AG04449 (cell line): ENCODE measurements around the gene AGFG1.

Experiments used
- CTCF ChIA-PET: fragments of 350-600 bp; formaldehyde crosslinking; extraction: SDS; loops from one replicate; lab custom pipeline; 2021; ENCODE audit warnings: antibody characterized with exemption; lab: Yijun Ruan, JAX
- POLR2A ChIA-PET: fragments of 400-600, 350-600 bp; formaldehyde crosslinking; extraction: SDS; loops from one replicate; lab custom pipeline; 2020; ENCODE audit warnings: antibody characterized with exemption, inconsistent platforms; lab: Yijun Ruan, JAX
- DNase-seq: peaks from one replicate; pipeline ENCODE4 v3.0.0-alpha.2; 2010; ENCODE audit warnings: low read depth, low spot score
- H3K4me3 ChIP-seq: 2 replicates; pipeline ENCODE4 v1.5.1; 2011; ENCODE audit warnings: low read depth, mild to moderate bottlenecking, control low read depth, low read length
- TF ChIP-seq, protein P1 (sequence below): IDR thresholded peaks from one replicate; pipeline ENCODE4 v1.5.1; 2011; ENCODE audit warnings: mild to moderate bottlenecking, moderate library complexity, low read length, control low read depth, inconsistent platforms; ENCODE audit not compliant: insufficient read depth; ENCODE audit errors: missing control alignments

Gene AGFG1

DNA sequence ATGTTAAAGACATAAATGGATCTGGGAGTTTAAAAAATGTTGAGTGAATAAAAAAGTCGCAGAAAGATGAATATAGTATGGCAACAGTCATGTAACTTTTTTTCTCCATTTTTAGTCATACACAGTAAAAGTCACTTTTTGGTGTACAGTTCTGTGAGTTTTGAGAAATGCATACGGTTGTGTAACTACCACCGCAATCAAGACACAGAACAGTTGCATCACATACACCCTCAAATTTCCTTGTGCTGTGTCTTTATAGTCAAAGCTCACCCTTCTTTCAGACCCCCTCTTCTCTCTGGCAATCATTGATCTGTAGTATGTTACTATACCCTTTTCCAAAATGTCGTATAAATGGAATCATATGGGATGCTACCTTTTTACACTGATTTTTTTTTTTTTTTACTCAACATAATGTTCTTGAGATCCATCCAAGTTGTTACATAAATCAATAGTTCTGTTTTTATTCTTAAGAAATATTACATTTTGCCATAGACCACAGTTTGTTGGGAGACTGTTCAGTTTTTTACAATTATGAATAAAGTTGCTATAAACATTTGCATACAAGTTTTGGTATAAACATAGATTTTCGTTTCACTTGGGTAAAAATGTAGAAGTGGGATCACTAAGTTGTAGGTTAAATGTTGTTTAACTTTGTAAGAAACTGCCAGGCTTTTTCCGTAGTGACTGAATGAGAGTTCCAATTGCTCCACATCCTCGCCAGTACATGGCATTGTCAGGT, 35.4 kb upstream of the AGFG1 start:
- ChIA-PET CTCF (interaction anchor here (0.7 kb wide), 1 partner anchor 32 kb away, joined by 3 read pairs; no protein-coding TSS in a partner anchor), POLR2A (no interaction called here)
- DNase-seq = no peak
- H3K4me3 ChIP-seq = no peak overlapping the region
- TF ChIP-seq, protein P1, sequence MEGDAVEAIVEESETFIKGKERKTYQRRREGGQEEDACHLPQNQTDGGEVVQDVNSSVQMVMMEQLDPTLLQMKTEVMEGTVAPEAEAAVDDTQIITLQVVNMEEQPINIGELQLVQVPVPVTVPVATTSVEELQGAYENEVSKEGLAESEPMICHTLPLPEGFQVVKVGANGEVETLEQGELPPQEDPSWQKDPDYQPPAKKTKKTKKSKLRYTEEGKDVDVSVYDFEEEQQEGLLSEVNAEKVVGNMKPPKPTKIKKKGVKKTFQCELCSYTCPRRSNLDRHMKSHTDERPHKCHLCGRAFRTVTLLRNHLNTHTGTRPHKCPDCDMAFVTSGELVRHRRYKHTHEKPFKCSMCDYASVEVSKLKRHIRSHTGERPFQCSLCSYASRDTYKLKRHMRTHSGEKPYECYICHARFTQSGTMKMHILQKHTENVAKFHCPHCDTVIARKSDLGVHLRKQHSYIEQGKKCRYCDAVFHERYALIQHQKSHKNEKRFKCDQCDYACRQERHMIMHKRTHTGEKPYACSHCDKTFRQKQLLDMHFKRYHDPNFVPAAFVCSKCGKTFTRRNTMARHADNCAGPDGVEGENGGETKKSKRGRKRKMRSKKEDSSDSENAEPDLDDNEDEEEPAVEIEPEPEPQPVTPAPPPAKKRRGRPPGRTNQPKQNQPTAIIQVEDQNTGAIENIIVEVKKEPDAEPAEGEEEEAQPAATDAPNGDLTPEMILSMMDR = no peak

- POLR2A ChIA-PET = no interaction called here
- no peak for DNase-seq
- CTCF ChIA-PET = no interaction called here
- H3K4me3 ChIP-seq = no peak overlapping the region
- TF ChIP-seq, protein P1 = no peak
Measured at GRCh38 chr2:227439214-227439613, 32.7 kb upstream of the AGFG1 start.

- ChIA-PET CTCF (interaction anchor here (1.5 kb wide), 1 partner anchor 37 kb away, joined by 3 read pairs; no protein-coding TSS in a partner anchor), POLR2A (no interaction called here)
- no peak overlapping the region for H3K4me3 ChIP-seq
- TF ChIP-seq, protein P1 = no peak
- DNase-seq = no peak
Measured at GRCh38 chr2:227442639-227443038, 29.3 kb upstream of the AGFG1 start.

DNA sequence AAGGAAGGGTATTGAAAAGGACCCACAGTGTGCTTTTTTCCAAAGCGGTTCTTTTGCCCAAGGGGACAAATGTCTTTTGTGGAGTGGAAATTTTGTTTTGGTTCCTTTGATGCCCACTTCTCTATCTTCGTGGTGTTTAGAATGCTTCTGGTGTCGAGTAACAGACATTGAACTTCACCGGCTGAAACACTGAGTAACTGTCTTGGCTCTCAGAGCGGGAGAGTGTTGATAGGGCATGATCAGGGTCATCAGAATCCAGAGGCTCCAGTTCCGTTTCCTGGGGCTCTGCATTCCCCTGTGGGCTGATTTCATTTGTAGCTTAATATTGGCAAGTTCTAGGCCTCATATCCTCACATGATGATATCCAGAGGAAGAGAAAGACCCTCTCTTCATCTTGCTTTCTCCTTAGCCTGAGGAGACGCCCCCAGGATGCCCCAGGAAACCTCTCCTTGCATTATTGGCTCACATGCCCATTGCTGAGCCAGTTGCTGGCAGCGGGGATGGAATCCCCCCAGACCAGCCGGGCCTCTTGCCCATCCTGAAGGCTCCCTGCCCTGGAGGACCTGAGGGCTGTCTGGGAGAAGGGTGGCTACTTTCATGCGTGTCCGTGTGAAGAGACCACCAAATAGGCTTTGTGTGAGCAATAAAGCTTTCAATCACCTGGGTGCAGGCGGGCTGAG, 27.9 kb upstream of the AGFG1 start:
- TF ChIP-seq, protein P1 = no peak
- POLR2A ChIA-PET = no interaction called here
- CTCF ChIA-PET = interaction anchor here (0.8 kb wide), 1 partner anchor 9 kb away, joined by 4 read pairs; no protein-coding TSS in a partner anchor
- no peak overlapping the region for H3K4me3 ChIP-seq
- DNase-seq = no peak

DNA sequence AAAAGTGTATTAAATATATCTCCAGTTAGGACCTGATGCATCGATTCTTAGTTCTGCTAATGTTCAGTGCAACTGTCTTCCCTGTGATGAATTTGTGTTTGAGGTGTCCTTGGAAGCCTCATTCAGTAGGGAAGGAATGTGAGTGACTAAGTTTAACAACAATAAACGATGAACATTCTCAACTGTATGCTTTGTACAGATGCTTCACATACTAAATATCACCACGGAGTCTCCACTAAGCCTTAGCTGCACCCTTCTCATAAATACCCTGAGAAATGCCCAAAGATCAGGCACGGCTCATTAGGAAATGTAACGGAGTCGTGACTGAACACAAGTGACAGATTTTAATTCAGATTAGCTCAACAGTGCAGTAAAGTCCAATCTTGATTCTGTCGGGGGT, 24.4 kb upstream of the AGFG1 start:
- peak; percentile 54 for DNase-seq
- ChIA-PET POLR2A (no interaction called here), CTCF (interaction anchor here (1.3 kb wide), 1 partner anchor 23 kb away, joined by 3 read pairs; no protein-coding TSS in a partner anchor)
- H3K4me3 ChIP-seq = no peak overlapping the region
- TF ChIP-seq, protein P1 = no peak

DNA sequence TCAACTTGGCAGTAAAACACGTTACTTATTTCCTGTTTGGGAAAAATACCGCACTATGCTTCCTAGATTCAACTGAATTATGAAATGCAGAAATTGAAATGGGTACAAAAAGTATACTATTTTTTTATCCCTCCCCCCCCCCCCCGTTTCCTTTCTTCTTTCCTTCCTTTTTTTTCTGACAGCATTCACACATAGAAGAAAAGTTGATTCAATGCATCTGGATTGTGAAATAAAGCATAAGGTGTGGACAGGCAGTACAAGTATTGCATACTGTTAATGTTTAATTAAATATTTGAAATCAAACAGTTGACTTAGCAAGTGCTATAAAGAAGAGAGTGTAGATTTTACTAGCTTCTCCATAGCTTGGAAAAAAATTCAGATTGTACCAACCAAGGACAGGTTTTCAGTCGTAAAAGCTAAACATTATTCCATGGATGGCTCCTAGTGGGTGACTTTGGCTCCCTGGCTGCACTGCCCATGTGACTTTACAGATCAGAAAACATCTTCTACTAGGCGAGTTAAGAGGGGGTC, 21.6 kb upstream of the AGFG1 start:
- CTCF ChIA-PET = no interaction called here
- no peak overlapping the region for H3K4me3 ChIP-seq
- DNase-seq = no peak
- POLR2A ChIA-PET = no interaction called here
- TF ChIP-seq, protein P1 = no peak
